GM04504 (cell line): Measurements from ENCODE around the gene DHX35.
"Not testable (repeated sequence)": the region's sequence is repeated elsewhere in the genome, so short reads cannot be mapped to it uniquely, and the experiment has no call there.

Experiments
- DNase-seq: peaks from one replicate; pipeline ENCODE4 v3.0.0-alpha.2; 2012; ENCODE audit warnings: low read depth

DHX35 gene

DNA sequence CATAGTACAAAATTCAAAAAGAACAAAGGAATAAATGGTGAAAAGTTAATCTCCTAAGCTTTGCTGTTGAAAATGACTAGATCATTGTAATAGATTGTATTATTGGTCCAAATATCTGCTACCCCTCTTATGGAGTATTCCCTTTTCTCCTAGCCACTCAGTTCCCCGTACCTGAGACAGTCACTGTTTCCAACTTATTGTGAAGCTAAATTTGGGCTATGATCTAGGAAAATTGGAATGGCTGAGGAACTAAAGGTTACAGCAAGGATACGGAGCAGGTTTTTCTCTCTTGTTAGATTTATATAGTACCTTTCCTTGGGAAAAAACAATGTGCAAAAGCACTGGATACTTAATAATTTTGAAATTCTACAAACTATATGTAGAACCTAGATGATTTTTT lies 17.3 kb downstream of the DHX35 start:
- no peak for DNase-seq

DNA sequence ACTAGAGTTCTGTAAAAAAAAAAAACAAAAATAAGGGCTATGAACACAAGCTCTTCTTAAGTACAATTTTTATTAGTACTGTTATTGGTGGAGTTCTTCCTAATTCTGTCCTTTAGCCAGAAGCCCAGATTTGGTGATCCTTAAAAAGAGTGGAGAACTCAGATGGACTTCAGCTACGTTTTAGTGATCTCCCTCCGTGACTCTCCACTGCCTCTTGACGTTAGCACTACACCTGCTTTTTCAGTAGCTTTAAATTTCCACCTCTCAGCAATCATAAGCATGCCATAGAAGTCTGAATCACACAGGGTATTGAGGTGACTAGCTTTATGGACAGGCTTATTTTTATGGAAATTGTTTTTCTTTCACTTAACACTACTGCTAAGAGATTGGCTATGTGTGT lies 17.7 kb downstream of the DHX35 start:
- DNase-seq = no peak

DNA sequence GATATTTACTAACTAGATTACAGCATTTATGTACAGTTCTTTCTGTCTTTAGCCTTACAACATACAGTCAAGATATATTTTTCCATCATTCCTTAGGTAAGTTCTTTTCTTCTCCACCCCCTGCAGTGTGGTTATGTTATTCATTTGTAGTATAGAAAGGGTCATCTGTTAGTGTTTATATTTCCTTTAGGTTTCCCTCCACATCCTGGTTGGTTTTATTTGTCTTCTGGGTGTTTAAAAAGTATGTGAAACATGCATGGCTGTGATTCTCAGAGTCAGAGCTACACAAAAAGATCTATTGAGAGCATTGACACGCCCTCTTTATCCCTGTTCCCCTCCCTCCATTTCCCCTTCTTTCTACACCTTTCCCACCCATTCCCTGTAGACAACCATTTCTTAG lies 20.1 kb downstream of the DHX35 start:
- DNase-seq = no peak

DNA sequence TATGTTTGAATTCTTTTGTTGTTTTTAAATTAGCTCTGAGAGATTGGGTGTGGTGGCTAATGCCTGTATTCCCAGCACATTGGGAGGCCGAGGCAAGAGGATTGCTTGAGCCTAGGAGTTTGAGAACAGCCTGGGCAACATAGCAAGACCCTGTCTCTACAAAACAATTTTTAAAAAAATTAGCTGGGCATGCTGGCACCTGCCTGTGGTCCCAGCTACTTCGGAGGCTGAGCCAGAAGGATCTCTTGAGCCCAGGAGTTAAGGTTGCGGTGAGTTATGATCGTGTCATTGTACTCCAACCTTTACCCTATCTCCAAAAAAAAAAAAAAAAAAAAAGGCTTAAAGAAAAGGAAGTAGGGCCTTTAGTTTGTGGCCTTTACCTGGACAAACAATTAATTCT lies 22.9 kb downstream of the DHX35 start:
- DNase-seq = no peak

DNA sequence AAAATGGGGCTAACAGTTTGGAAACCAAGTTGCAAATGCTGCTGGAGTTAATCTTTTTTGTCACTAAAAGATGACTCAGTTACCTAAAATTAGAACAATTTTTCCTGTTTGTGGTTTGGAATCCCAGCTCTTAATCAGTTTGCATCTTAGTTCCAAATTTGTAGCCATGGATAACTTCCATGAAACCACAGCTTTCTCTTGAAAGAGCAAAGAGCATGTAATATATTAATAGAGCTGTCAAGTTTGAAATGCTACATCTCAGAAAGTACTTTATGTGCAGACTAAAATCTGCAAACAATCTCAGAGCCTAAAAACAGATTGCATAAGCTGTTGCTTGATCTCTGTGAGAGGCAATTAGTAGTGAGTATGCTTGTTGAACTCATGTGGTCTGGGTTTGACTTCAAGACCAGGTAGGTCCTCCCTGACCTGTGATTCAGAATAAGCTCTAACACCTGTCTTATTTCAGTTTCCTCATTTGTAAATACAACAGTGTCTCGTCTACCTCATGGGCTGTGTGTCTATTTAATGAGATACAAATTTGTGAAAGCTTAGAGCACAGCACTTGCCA lies 23.5 kb downstream of the DHX35 start:
- DNase-seq = peak; percentile 91

DNA sequence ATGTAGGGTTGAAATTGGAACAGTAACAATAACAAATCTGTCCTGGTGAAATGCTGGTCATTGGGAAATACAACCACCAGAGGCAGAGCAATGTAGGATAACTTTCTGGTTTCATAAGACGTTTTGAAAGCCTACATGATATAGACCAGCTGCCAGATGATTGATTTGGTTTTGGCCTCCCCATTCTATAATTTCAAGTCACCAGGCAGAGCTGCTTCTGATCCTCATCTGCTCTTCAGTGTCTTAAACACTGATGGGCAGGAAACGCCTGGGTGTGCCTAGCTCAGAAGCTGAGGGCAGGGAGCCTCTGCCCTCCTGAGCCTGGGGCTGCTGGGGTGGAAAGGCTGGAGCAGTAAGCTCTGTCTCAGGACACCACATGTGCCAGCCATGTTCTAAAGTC lies 24.5 kb downstream of the DHX35 start:
- no peak for DNase-seq

DNA sequence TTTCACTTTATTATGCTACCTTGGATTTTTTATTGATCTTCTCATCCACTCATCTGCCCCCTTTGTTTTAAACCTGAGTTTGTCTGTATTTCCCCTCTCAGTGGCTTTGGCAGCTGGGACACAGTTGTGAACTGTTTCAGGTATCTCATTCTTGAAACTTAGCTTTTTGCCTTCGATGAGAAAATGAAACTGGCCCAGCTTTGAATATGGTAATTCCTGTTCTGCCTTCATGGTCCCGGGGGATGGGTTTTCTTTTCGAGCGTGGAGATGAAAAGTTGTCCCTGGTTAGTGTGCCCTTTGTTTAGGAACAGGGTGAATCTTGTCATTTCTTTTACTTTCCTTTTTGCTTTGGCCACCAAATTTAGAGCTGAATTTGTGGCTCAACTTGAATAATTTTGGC lies 25.6 kb downstream of the DHX35 start:
- DNase-seq = no peak

DNA sequence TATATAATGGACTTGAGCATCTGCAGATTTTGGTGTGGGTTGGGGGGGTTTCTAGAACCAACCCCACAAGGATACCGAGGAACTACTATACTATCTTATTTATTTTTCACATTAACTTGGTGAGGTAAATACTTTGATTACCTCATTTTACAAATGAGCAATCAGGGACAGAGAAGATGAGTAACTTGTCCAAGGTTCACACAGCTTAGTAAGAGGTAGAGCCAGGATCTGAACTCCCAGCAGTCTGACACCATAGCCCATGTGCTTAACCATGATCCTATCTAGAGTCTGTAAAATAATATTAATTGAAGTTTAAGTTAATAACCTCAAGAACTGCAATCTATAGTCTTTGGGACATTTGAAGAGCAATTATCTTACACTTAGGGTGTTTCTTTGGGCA lies 28.6 kb downstream of the DHX35 start:
- DNase-seq = no peak

DNA sequence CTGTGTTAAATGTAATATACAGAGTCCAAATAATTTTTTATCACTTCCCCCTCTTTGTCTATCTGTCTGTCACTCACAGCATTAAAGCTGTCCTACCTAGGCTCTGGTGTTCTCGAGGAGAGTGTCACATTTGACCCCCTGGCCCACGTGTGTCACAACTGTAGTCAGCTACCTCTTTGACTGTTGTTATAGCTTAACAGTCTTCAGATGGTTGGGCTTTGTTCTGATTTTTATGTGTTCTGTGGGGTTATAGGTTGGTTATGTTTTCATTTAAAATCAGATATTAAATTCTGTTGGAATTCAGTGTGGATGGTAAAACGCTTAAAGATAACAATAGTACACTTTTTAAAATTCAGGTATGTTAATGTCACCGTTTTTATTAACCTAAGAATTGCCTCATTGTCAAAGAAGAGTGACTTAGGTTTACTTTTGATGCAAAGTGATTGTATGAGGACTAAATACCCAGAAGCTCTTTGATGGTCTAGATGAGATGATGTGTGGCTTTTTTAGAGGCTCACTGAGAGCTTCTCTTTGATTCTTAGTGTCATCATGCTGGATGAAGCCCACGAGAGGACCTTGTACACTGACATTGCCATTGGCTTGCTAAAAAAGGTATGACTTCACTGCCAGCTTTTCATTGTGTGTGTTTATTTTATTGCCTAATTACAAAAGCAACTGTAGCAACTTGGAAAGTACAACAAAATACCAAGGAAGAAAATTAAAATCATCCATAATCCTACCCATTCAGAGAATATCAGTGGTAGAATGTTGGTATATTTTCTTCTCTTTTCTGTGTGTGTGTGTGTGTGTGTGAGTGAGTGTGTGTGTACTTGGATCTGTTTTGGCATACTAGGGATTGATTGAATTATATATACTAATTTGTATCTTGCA lies 29.9 kb downstream of the DHX35 start:
- DNase-seq = no peak

DNA sequence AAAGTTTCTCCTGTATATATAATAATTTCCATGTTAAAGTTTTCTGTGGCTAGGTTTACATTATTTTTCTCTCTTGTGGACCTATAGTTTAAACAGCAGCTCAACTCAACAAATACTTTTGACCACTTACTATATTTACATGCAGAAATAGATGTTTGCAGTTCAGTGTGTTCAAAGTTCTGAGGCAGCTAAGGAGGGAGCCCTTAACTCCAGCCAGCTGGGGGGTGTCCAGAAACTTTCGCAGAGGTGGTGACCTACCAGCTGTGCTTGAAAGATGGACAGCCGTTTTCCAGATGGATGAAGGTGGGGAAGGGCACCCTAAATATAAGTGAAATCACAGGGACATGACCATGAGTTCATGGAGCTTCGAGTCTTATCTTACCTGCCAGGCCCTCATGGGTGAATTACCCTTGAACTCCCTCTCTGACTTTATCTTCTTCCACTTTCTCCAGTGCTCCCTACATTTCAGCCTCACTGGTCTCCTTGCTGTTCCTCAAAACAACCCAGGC lies 33.4 kb downstream of the DHX35 start:
- DNase-seq = no peak

DNA sequence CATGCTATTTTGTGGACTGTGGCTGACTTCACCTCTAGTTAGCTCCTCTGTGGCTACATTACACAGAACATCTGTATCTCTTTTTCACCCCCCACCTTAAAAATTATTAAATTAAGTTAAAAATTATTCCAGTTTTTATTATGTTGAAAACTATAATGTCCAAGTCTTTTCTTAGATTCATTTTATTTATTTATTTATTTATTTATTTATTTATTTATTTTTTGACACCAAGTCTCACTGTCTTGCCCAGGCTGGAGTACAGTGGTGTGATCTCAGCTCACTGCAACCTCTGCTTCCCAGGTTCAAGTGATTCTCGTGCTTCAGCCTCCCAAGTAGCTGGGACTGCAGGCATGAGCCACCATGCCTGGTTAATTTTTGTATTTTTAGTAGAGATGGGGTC lies 34.7 kb downstream of the DHX35 start:
- not testable (repeated sequence) for DNase-seq

DNA sequence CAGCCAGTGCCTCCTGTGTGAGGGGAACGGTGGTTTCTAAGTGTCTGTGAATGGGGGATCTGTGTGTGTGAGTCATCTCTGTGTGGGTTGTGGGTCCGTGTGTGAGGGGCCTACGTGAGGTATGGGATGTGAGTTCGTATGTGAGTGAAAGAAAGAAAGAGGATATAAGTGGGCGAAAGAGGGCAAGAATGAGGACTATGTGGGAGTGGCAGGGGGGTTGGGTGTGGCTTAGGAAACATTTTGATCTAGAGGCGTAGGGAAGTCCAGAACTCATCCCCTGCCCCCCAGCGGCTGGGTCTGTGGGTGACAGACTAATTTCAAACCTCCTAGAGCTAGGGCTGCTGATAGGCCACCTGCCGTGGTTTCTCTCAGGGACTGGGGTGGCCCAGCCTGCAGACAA lies 35.5 kb downstream of the DHX35 start:
- DNase-seq = no peak

DNA sequence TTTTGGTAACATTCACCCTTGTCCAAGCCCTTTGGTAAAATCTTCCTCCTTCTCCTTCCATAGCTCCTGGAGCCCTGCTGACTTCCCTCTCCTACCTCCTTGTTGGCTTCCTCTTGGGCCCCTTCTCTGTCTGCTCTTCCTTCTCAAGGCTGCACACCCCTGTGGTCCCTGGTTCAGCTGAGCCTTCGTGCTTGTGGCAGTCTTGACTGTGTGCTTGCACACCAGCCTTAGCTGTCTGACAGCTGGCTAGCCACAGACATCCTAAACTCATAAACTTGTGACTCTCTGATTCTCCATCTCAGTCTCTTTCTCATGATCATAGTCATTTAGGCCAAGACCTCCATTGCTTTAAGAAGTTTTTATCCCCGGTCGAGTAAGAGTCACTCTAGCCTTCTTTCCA lies 37.1 kb downstream of the DHX35 start:
- no peak for DNase-seq

DNA sequence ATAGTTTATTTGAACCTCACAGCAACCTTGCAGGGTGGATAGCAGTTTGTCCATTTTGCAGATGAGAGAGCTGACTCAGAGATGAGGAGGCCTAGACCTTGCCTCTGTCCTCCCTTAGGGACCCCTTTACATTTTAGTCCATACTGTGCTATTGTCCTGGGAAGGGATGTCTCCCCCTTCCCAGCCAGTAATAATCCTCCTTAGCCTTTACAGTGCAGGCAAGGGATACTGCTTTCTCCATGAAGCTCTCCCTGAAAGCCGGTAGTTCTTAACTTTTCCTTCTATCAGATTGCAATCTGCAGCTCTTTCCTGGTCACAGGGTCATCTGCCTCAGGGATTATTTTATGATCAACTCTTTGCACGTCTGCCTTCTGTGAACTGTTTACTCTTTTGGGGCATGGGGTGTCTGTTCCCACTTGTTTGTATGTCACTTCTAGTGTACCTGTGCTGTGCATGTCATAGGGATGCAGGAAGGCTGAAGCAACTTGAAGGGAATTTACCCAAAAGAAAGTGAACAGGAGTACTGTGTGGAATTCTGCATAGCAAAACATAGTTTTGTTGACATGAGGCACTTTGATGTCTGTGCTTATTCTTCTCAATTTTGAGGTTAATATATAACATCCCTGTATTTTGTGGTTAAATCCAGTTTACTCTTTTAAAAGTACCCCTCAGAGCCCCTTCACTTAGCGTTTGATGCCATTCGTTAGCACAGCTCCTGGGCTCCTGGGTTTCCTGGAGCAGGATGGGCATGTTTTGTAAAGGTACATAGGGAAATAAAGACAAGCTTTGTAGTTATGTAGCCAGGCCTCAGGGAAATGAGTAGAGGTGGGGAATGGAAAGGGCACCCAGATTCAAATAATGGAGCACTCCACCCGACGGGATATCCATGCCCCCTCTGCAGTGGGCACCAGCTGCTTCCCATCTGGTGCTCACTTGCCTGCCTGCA lies 38.1 kb downstream of the DHX35 start:
- no peak for DNase-seq

DNA sequence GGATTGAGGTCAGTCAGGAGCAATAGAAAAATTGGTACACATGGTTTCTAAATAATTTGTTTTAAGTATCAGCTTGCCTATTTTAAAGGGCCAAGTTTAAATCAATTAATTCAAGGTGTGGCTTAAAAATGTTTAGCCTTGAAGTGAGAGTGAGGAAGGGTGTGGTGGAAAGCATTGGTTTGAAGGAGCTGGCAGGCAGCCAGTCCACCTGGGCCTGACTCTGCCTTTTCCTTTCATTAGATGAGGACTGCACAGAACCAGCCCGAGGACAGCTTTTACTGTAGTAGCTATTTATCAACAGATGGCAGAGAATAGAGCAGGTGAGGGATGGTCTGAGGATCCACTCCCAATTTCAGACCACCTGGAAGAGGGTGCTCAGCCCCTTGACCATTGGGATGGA lies 42.4 kb downstream of the DHX35 start:
- DNase-seq = no peak

DNA sequence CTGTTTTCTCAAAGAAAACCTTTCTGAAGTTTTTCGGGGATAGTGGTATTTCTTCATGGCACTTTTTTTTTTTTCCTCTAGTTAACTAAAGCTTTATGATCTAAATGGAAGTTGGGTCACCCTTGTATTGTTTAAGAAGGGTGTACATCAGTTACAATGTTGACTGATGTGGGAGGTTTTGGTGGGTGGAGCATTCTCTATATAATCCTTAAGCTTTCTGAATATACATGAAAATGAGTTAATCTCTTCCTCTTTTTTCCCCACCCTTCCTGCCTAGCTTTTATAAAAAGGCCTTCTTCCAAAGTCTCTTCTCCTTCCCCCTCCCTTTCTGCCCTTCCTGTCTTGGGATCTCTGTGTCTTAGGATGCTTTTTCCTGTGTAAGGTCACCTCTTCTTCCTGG lies 47.2 kb downstream of the DHX35 start:
- DNase-seq = no peak

DNA sequence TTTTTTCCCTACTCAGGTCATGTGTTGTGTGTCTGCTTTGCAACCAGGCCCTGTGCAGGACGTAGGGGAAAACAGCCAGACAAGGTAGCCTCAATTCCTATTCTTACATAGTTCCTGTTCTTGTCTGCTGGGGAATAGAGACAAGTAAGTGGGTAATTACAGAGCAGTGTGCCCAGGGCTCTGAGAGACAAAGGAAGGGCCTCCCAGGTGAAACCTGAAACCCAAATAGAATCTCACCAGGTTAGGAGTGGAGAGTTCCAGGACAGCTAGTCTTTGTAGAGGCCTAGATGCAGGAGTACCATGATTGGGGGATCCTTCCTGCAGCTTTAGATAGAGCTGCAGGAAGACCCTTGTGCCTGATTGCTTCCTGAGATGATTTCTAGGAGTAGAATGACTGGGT lies 48.4 kb downstream of the DHX35 start:
- no peak for DNase-seq

DNA sequence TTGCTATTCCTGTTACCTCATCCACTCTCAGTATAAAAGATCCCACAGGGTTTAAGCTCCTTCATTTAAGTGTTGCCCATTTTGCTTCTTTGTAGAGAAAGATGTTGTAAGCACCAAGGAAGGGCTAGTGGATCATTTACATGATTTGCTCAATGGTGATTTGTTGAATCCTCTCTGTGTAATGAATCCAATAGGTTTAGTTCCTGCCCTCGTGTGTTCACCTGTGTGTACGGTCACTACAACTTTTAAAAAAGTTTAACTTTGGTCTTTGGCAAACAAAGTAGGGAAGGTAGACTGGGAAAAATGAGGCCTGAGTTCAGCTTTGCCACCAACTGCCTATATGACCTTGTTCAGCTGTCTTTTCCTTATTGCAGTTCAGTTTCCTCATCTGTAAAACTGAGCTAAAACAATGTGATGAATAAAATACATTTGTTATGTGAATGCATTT lies 51.5 kb downstream of the DHX35 start:
- no peak for DNase-seq

DNA sequence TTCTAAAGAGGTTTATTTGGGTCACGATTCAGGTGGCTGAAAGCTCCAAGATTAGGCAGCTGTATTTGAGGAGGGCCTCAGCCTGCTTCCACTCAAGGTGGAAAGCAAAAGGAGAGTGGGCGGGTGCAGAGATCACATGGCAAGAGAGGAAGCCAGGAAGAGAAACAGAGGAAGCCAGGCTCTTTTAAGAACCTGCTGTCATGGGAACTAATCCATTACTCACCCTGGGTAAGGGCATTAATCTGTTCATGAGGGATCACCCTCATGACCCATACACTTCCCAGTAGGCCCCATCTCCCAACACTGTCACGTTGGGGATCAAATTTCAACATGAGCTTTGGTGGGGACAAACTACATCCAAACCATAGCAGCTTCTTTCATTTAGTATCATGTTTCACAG lies 53.9 kb downstream of the DHX35 start:
- DNase-seq = no peak

DNA sequence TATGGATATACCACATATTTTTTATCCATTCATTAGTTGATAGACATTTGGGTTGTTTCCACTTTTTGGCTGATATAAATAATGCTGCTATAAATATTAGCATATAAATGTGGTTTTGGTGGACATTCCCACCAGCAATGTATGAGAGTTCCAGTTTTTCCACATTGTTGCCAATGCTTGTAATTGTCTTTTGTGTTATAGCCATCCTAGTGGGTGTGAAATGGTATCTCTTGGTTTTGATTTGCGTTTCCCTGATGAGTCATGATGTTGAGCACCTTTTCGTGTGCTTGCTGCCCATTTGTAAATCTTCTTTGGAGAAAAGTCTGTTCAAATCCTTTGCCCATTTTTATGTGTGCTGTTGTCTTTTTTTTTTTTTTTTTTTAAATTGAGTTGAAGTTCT lies 54.4 kb downstream of the DHX35 start:
- no peak for DNase-seq

DNA sequence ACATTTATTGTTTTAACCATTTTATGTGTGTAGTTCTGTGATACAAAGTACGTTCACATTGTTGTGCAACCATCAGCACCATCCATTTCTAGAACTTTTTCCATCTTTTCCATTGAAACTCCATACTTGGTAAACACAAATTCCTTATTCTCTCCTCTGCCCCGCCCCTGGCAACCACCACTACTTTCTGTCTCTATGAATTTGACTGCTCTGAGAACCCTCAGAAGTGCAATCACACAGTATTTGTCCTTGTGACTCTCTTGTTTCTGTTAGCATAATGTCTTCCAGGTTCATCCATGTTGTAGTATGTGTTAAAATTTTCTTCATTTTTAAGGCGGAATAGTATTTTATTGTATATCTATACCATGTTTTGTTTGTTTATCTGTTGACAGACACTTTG lies 56.9 kb downstream of the DHX35 start:
- DNase-seq = no peak

DNA sequence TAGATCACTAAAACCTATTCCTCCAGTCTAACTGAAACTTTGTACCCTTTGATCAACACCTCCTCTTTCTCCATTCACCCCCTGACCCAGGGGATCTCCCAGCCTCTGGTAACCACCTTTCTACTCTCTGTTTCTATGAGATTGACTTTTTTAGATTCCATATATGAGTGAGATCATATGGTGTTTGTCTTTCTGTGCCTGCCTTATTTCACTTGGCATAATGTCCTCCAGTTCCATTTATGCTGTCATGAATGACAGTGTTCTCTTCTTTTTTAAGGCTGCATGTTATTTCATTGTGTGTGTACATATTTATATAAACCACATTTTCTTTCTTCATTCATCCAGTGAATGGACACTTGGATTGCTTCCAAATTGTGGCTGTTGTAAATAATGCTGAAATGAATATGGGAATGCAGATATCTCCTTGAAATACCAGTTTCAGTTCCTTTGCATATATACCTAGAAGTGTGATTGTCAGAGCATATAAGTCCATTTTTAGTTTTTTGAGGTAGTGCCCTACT lies 57.7 kb downstream of the DHX35 start:
- DNase-seq = no peak
